NCI-H1694 (cell line): Measurements from ENCODE around the gene KLHL6.
"Not testable (repeated sequence)": the region's sequence is repeated elsewhere in the genome, so short reads cannot be mapped to it uniquely, and the experiment has no call there.

Experiments used
- DNase-seq: peaks from one replicate; lab custom pipeline; 2025; lab: John Stamatoyannopoulos, UW

Gene KLHL6, protein sequence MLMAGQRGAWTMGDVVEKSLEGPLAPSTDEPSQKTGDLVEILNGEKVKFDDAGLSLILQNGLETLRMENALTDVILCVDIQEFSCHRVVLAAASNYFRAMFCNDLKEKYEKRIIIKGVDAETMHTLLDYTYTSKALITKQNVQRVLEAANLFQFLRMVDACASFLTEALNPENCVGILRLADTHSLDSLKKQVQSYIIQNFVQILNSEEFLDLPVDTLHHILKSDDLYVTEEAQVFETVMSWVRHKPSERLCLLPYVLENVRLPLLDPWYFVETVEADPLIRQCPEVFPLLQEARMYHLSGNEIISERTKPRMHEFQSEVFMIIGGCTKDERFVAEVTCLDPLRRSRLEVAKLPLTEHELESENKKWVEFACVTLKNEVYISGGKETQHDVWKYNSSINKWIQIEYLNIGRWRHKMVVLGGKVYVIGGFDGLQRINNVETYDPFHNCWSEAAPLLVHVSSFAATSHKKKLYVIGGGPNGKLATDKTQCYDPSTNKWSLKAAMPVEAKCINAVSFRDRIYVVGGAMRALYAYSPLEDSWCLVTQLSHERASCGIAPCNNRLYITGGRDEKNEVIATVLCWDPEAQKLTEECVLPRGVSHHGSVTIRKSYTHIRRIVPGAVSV

DNA sequence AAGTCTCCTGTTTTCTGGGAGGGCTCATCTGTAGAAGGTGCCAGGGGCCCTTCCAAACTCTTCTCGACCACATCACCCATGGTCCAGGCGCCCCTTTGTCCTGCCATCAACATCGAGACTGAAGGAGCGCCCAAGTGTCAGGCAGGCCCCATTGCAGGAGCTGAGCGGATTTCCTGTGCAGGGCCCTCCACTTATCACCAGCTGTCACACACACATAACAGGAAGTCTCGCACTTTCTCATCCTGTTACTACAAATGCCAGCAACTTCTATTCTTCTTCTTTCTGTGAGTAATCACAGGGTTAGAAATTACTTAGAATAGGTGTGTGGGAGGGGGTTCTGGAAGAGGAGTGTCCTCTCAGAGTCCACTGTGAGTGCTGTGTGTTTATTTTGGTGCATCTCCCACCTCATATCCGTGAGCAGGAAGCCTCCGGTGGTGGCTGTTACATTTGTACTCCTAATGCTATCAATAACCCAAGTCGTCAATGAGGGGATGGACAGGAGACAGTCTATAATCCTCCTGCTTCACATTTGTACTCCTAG is at the start of gene KLHL6:
KLHL6 (minus strand) TSS at position 166 of the 541 bp plus-strand sequence; CDS start at position 113, 53 bp downstream.
- DNase-seq = no peak

DNA sequence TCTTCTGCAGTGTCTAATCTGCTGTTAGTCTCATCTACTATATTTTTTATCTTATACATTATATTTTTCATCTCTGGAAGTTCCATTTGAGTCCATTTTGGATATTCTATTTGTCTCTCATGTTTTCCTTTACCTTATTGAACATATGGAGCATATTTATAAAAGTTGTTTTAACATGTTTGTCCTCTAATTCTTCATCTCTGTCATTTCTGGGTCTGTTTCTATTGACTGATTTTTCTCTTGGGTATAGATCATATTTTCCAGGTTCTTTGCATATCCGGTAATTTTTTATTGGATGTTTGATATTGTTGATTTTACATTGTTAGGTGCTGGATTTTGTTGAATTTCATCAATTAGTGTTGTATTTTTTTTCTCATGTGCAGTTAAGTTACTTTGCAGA is 42.5 kb upstream of the KLHL6 start:
- DNase-seq = no peak

DNA sequence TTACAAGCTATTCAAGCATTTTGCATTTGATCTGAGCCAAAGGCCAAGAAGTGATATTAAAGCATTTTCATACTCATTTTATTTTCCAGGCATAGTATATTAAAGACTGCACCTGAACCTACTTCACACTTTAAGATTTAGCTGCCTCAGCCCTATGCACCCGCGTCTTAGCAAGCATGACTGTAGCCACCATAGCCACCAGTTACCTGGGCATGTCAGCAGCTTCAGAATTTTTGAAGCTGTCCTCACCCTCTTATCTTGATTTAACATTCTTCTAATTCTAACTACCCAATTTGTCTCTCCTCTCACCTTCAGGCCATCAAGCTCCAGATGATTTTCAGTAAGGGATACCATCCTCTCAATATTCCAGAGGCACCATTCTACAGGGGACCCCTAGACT is 39.1 kb upstream of the KLHL6 start:
- DNase-seq = no peak

DNA sequence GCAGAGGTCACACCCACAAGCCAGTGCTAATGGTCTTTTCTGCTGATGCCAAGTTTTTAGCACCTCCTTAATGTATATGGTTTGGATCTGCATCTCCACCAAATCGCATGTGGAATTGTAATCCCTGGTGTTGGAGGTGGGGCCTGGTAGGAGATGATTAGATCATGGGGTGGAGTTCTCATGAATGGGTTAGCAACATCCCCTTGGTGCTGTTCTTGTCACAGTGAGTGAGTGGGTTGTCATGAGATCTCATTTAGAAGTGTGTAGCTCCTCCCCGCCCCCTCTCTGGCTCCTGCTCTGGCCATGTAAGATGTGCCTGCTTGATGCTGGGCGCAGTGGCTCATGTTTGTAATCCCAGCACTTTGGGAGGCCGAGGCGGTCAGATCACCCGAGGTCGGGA is 37.3 kb upstream of the KLHL6 start:
- DNase-seq = no peak

DNA sequence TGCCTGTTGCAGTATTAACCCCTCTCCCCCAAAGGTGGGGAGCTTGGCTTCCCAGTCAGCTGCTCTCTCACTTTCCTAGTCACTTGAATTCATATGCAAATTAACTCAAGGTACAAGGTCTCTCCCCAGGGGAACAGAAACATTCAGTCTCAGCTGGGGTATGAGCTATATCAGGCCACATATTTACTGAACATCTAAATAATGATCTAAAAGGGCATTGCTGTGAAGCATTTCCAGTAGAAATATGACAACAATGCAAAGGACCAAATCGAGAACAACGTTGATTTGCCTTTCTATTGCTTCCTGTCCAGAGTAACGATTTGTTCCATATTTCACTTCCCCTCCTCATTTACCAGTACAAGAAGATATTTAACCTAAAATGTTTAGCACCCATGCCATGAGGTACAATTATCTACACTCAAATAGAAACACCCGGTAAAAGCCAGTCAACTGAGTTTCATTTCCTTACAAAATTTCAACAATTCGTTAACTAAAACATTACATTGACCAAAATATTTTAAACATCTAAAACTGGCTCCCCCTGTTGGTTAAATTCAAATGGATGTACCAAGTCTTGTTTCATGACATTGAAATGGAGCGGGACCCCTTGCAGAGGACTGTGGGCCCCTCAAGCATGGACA is 36.5 kb upstream of the KLHL6 start:
- no peak for DNase-seq

DNA sequence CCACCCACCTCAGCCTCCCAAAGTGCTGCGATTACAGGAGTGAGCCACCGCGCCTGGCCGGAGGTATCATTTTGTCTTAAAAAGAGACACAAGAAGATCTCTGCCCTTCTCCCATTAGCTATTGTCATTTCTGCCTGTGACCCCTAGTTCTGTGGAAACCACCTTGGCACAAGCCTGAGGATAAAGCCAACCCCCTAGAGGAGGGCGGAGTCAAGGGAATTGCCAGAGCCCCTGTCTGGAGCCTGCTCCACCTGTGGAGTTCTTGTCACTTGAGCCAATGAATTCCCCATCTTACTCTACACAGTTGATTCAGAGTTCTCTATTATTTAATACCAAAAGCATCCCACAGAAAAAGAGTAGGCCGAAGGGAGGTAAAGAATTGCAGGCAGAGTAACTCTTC is 34.9 kb upstream of the KLHL6 start:
- no peak for DNase-seq

DNA sequence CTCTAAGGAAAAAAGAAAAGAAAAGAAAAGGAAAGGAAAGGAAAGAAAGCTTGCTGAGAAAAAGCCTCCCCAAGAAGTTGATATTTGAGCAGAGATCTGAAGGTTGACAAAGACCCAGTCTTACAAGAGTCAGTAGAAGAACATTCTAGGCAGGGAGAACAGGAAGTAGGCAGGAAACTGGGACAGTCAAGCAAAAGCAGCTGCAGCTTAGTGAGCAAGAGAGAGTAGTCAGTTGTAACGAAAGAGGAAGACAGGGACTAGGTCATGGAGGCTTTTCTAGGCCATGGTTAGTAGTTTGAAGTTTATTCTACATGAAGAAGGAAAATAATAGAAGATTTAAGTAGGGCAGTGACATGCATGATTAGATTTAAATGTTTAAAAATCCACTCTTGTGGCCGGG is 31.8 kb upstream of the KLHL6 start:
- no peak for DNase-seq

DNA sequence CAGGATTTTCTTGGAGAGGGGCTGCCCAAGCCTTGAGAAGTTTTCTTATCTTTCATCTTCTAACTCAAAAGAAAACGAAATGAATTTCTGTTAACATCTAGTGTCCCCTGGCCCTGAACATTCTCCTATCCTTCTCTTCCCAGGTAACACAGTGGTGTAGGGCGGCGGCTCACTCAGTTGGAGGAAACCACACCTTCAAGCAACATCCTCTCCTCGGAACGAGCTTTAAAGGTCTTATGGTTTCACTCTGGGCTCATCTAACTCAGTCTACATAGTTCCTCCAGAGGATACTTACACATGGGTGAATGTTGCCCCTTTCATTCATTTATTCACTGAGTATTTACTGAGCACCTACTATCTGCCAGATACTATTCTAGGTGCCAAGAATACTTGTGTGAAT is 31.0 kb upstream of the KLHL6 start:
- DNase-seq = no peak

DNA sequence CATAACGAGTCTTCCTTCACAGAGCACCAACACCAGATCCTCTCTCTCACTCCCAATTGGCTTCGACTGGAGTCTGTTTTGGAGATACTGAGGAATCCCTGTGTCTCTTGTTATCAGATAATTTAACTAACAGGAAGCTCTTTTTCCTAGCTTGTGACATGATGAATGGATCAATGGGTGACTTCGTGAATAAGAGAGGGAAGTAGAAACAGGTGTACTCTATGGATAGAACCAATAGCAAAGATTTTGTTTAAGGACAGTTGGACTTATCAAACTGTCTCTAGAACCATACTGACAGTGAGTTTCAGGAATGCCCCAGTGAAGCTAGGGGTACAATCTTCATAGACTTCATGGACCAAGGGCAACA is 29.4 kb upstream of the KLHL6 start:
- DNase-seq = no peak

DNA sequence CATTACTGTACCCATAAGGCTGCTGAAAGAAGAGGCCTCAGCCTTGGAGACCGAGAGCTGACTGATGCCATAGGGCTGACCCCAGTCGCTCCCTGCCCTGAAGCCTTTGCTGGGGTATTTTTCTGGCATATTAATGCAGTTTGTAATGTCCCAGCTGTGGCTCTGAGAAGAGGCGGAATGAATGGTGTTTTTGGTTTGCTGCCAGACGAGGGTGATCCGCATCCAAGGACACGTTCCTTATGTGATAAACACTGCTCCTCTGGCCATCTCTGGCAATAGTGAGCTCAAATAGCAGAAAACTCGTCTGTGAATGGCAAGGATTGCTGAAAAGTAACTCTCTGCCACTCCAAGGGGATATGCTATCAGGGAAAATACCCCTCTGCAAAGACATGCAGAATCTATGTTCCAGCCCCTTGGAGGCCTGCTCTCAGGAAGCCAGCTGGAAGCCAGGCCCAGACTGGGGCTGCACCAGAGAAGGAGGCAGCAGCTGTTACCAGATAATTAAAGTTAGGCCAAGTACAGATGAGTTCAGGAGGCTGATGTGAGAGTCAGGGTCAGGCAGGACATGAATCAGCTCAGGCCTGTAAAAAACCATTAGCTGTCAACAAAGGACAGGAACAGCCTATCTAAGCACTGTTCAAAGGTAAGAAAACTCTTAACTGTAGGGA is 28.9 kb upstream of the KLHL6 start:
- peak; percentile 51 for DNase-seq

DNA sequence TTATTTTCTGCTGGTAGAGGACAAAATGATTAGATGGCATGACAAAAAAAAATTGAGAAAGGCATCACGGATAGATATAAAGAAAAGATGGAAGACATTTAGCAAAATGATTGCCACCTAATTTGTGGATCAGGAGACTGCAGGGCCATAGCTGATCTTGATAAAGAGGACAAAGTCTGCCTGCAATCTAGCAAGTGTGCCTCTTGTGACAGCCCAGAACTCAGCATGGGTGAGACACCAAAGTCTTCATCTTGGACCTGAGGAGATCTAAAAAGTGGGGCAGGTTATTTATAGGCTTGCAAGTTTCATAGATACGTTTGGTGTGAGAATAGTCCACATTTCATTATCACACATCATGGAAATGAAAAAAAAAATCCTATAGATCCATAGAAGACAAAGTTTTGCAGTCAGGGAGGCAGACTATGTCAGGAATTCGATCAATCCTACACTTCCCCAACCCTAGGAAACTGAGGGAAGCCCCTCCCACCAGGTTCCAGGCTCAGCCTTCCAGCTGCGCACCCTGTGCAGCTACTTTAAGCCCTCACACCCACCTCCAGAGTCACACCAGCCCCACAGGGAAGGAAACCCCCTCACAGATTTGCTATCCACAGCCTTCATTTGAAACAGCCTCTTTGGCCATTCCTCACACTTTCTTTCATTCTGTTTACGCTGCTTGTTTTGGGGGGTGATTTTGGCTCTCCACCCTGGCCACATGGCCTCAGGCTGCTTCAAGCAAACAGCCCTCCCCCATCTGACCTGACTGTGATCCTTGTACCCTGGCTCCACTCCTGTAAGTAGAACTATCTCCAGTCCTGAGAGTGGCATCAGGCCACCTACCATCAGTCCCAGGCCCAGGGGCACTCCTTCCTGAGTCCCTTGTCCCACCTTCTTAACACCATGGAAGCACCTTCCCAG is 28.1 kb upstream of the KLHL6 start:
- DNase-seq = no peak

DNA sequence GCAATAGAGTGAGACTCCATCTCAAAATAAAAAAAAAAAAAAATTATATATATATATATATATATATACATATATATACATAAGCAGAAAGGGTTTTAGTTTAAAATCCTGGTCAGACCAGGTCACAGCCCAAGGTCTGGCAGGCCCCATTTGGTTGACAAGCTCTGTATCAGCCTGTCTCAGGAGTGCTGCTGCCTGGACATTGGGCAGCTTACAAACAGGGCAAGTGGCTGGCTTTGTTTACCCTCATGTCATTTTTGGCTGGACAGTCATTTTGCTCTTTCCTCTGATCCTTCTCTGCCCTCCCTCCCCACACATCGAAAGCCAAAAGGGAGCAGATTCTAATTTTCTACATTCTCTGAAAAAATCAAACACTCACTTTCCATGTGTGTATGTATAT is 26.7 kb upstream of the KLHL6 start:
- no peak for DNase-seq

DNA sequence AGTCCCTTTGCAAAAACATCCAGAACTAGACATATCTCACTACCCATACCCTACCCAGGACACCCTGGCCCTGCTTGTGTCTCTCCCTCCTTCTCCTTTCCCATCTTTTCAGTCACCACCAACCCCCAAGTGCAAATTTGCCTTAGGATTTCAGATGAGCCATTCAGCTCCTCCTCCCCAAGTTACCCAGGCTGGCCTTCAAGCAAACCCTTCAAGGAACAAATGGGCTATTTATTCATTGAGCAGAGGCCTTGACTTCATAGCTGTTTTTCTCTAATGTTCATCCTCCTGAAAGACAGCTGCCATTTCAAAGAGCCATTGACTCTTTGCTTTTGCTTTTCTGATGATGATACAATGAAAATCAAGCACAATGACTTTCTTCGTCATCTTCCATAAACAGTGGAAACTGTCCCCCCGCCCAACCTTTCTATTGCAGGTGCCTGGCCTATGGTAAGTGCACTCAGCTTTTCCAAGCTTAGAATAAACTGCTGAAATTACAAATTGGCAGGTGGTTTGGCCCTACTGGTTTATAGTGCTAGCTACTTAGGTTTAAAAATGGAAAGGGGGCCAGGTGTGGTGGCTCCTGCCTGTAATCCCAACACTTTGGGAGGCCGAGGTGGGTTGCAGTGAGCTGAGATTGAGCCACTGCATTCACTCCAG is 26.1 kb upstream of the KLHL6 start:
- DNase-seq = no peak

DNA sequence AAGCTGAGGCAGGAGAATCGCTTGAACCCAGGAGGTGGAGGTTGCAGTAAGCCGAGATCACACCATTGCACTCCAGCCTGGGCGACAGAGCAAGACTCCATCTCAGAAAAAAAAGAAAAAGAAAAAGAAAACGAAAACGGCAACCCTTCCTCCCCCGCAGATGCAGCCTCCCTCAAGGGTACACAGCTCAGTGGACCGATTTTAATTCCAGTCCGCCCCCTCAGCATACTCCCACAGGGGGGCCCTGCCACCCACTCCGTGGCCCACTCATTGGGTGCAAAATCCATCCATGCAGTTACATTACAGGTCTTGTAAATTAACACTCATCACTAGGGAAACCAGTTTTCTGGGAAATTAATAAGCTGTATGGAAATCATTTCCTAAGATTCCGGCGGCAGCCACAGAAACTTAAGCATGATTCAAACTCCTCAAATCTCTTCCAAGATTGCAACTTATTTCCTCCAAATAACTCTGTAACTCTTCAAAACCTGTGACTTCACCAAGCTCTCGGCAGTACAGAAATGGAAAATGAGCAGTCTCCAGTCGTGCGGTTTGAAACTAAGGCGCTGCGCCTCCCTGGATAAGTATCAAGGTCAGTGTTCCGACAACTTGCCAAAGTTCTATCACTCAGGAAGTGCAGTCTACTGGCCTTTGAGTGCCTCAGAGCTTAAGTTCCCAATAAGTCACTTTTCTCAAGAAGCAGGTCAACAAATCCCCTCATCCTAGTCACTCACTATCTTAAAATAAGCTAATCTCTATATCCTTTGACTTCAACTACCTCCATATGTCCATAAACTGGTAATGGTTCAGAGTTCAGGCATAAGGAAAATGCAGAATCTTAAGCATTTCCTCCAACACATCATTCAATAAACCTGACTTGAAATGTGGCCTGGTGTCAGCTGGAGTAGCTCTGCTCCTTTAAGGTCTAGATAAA is 24.7 kb upstream of the KLHL6 start:
- no peak for DNase-seq

DNA sequence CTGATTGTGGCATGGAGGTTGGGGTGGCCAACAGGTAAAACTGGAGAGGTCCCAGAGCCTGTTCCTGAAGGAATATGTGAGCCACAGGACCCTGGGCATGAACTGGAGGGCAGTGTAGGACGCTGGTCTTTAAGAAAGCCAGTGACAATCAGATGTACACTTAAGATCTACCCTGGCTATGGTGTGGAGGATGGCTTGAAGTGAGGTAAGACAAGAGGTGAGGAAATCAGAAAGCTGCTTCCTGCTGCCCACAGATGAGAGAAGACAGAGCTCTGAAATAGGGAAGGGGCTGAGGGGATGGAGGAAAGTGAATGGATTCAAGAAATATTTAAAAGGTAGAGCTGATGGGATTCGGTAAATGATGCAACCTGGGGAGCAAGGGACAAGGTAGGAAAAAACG is 22.7 kb upstream of the KLHL6 start:
- no peak for DNase-seq

DNA sequence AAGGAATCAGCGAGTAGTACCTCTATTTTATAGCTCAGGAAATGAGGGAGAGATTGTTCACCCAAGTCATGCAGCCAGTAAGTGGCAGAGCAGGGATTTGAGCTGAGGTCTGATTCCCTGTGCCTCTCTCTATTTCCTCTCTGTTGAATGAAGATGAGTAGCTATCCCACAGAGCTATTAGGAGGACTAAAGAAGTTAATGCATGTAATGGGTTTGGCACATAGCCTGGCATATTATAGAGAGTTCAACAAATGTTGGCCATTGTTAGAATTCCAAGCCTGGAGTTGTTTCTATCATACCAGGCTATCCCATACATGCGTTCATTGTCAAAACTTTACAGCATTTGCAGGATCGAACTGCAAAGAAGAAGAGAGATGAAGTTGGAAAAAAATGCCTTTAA is 21.8 kb upstream of the KLHL6 start:
- no peak for DNase-seq

DNA sequence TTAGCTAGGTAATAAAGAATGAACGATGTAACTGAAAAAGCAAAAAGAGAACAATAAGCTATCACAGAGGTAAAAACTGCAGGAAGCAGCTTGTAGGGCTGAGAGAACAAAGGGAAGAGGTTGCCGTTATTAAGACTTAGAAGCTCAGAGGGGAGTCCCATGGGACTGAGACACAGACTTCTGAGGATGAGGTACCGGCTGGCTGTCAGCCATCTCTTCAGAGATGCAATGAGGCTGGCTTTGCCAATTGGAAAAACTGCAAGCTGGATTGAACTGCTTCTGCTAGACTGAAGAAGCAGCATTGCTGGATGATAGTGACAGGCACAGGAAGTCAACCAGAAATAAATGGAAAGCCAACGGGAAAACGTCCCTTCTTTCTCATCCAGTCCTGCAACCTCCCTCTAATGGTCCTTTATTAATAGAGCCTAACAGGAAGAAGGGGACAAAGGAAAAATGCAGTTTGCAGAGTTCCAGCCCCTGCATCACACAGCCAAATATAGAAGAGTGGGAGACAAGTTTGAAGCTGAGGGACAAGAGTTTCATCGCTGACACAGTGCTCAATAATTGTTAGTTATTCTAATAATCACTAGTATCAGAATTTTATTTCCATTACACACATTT is 21.1 kb upstream of the KLHL6 start:
- peak; percentile 83 for DNase-seq

DNA sequence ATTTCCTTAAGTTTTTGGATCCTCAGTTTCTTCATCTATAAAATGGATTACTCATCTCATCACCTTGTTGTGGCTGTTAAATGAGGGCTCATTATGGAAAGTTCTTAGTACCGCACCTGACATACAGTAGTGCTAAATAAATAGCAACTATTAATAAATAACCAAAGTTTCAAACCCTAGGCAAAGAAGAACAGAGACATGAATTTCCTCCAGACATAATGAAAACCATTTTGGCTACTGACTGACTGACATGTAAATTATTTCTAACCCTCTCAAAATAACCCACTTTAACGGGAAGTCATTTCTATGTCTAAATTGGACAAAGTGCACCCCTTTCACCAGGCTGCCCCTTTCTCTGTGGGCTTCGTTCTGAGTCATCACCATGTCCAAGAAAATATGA is 17.4 kb upstream of the KLHL6 start:
- DNase-seq = no peak

DNA sequence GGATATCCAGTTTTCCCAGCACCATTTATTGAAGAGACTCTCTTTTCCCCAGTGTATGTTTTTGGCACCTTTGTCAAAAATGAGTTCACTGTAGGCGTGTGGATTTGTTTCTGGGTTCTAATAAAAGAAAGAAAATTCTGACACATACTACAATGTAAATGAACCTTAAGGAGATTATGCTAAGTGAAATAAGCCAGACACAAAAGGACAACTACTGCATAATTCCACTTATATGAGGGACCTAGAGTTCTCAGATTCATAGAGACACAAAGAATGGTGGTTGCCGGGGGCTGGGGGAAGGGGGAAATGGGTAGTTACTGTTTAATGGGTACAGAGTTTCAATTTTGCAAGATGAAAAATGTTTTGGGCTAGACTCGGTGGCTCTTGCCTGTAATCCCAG is 14.7 kb upstream of the KLHL6 start:
- not testable (repeated sequence) for DNase-seq
